Osteocyte (in vitro differentiated cells): ENCODE data around the gene KRT10. TPM values are rescaled to one million over a fixed set of nuclear protein-coding genes. Genes with fewer than 3 reads are reported as not detected.

Source experiments
- DNase-seq: peaks from one replicate; pipeline ENCODE4 v3.0.0; 2021; ENCODE audit warnings: mixed read lengths; ENCODE audit not compliant: unreplicated experiment; ENCODE audit errors: extremely low spot score
- H3K27ac Mint-ChIP-seq: one replicate; pipeline ENCODE4 v1.8.0; 2021; ENCODE audit warnings: mild to moderate bottlenecking, mixed read lengths; ENCODE audit not compliant: unreplicated experiment
- H3K27me3 Mint-ChIP-seq: one replicate; pipeline ENCODE4 v1.8.0; 2021; ENCODE audit warnings: mixed read lengths; ENCODE audit not compliant: unreplicated experiment
- H3K36me3 Mint-ChIP-seq: one replicate; pipeline ENCODE4 v1.8.0; 2021; ENCODE audit warnings: mixed read lengths; ENCODE audit not compliant: unreplicated experiment
- H3K4me1 Mint-ChIP-seq: one replicate; pipeline ENCODE4 v1.8.0; 2021; ENCODE audit warnings: mixed read lengths; ENCODE audit not compliant: unreplicated experiment
- H3K4me3 Mint-ChIP-seq: one replicate; pipeline ENCODE4 v1.8.0; 2021; ENCODE audit warnings: mild to moderate bottlenecking, moderate library complexity, mixed read lengths; ENCODE audit not compliant: unreplicated experiment
- H3K9me3 Mint-ChIP-seq: one replicate; pipeline ENCODE4 v1.8.0; 2021; ENCODE audit warnings: mixed read lengths; ENCODE audit not compliant: unreplicated experiment
- total RNA-seq: library from RNA; stranded (reverse); gene quantifications from 2 replicates; pipeline ENCODE4 v1.2.1, GENCODE V29; 2021
- TF ChIP-seq, protein P1 (sequence below): fragments of 200-600 bp; sonication (generic); IDR thresholded peaks from 2 replicates; pipeline ENCODE4 v1.5.0; 2021; ENCODE audit warnings: antibody characterized with exemption, mild to moderate bottlenecking, moderate library complexity

Gene KRT10
- total RNA-seq, 1 donor from 2014 or later: 46.5 TPM

DNA sequence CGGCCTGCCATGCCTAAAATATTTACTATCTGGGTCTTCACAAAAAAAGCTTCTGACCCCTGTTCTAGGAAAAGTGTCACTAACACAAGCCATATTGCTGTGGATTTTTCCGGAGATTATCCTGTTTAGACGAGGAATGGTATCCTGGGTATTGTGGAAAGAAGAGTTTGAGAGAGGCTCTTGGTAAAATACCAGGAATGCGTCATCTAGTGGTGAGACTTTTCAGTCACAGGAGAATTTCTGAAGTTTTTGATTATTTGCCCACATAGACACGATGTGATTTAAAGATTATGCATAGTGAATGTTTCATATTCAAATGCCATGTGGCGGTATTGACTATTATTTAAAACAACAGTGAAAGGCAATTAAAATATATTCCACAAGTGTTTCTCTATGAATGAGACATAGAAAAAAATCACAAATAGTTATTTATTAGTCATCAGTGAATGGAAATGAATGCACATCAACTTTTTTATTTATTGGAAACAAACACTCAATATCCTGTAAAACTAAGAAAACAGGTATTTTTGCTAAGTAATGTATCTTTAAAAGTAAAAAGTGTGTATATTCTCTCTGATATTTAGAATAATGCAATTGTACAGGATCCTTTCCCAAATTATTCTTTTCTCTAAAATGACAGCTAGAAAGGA is 30.5 kb downstream of the KRT10 start:
- H3K27ac Mint-ChIP-seq: no peak overlapping the region
- no peak overlapping the region for H3K4me3 Mint-ChIP-seq
- TF ChIP-seq, protein P1, sequence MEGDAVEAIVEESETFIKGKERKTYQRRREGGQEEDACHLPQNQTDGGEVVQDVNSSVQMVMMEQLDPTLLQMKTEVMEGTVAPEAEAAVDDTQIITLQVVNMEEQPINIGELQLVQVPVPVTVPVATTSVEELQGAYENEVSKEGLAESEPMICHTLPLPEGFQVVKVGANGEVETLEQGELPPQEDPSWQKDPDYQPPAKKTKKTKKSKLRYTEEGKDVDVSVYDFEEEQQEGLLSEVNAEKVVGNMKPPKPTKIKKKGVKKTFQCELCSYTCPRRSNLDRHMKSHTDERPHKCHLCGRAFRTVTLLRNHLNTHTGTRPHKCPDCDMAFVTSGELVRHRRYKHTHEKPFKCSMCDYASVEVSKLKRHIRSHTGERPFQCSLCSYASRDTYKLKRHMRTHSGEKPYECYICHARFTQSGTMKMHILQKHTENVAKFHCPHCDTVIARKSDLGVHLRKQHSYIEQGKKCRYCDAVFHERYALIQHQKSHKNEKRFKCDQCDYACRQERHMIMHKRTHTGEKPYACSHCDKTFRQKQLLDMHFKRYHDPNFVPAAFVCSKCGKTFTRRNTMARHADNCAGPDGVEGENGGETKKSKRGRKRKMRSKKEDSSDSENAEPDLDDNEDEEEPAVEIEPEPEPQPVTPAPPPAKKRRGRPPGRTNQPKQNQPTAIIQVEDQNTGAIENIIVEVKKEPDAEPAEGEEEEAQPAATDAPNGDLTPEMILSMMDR: peak; percentile 61
- H3K27me3 Mint-ChIP-seq: peaks cover 54% of the 10 kb centered on the region
- no peak for DNase-seq
- no peaks in the 10 kb centered on the region for H3K9me3 Mint-ChIP-seq
- H3K4me1 Mint-ChIP-seq: peaks cover 3% of the 10 kb centered on the region
- no peaks in the 10 kb centered on the region for H3K36me3 Mint-ChIP-seq

DNA sequence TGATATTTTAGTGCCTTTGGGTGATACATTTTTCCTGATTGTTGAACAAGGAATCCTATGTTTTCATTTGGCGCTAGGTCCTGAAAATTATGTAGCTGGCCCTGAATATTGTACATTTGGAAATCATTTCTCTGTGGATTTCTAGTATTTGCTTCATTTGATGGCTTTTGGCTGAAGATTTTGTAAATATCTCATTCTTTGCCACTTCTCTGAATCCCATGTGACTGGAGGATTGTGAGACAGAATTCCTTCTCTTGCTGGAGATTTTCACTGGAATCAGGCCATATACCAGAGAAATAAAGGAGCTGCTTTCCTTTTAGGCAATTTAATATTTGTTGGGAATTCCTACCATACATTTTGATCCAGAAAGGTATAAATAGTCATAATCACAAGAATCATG is 31.3 kb downstream of the KRT10 start:
- Mint-ChIP-seq H3K9me3 (no peaks in the 10 kb centered on the region), H3K27ac (no peak overlapping the region), H3K4me1 (peaks cover 3% of the 10 kb centered on the region), H3K36me3 (no peaks in the 10 kb centered on the region), H3K4me3 (no peak overlapping the region), H3K27me3 (peaks cover 47% of the 10 kb centered on the region)
- TF ChIP-seq, protein P1: no peak
- no peak for DNase-seq

DNA sequence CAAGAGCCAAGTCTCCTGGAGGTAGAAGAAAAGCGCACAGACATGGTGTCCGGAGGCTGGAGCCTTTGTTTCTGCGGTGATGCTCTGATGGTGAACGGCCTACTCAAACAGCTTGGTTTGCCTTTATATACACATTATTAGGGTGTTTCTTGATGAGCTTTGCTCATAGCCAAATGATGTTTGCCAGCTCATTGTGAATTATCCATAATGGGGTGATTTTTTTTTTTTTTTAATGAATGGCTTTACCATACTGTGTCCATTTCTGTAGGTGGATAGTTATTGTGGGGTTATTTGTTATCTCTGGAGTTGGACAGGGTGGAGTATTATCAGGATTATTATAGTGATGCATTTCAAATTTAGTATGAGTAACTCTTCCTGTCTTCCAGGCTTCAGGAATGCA is 40.0 kb downstream of the KRT10 start, which contains the start of gene KRT27:
Gene KRT27, minus strand, starts transcription at position 101 of the 400 bp plus-strand sequence. Its CDS starts 57 bp downstream, at position 44.
- TF ChIP-seq, protein P1: no peak
- H3K4me1 Mint-ChIP-seq: no peaks in the 10 kb centered on the region

DNA sequence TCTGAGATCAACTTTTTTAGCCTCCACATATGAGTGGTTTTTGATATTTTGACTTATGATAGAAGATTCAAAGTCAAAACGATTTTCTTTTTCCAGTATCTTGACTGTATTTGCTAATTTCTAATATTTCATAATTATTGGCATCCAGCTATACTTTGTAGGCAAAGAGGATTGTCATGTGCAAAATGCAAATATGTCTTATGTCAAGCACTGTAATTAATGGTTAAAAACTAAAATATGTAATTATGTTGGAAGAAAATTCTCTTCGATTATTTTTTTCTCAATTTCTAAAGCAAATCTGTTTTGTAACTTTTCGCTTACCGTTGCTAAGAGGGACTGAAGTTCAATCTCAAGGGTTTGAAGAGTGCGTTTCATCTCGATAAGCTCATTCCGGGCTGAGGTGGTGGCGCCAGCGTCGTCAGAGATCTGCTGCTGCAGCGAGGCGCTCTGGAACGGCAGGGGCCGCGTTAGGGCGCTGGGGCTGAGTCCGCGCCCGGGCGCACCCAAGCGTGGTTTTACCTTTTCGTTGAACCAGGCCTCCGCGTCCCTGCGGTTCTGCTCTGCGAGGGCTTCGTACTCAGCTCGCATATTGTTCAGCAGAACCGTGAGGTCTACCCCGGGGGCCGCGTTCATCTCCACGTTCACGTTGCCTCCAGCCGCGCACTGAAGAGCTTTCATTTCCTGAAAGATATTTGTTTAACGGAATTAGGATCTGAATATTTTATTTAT is 43.1 kb downstream of the KRT10 start:
- Mint-ChIP-seq H3K9me3 (no peaks in the 10 kb centered on the region), H3K4me3 (no peak overlapping the region), H3K36me3 (no peaks in the 10 kb centered on the region), H3K4me1 (no peaks in the 10 kb centered on the region), H3K27me3 (peaks cover 71% of the 10 kb centered on the region), H3K27ac (no peak overlapping the region)
- TF ChIP-seq, protein P1: no peak
- no peak for DNase-seq

More for the DNA sequence above, 40.0 kb downstream of the KRT10 start, which contains the start of gene KRT27:
- no peak for DNase-seq
- H3K27me3 Mint-ChIP-seq: peaks cover 57% of the 10 kb centered on the region
- no peak within 1 kb of the TSS for H3K4me3 Mint-ChIP-seq
- H3K9me3 Mint-ChIP-seq: no peaks in the 10 kb centered on the region
- no peaks in the 10 kb centered on the region for H3K36me3 Mint-ChIP-seq
- H3K27ac Mint-ChIP-seq: no peak within 1 kb of the TSS

DNA sequence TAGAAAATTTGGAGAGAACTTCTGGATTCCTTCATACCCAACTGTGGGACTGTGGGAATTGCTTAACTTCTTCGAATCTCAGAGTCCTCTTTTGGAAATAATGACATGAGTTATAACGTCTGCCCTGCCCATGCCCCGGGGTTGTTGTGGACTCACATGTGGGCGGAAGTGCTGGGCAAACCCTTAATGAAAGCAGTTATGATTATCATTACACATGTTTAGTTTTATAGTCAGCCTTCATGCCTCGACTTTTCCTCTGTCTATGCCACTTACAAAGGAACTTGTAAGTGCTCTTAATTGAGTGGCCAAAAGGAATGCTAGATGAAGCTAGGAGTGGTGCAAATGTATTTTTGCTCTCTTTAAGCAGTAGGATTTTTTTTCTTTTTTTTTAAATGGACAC is 44.0 kb downstream of the KRT10 start:
- peaks cover 72% of the 10 kb centered on the region for H3K27me3 Mint-ChIP-seq
- H3K4me1 Mint-ChIP-seq: no peaks in the 10 kb centered on the region

More for the DNA sequence above, 44.0 kb downstream of the KRT10 start:
- no peak overlapping the region for H3K4me3 Mint-ChIP-seq
- TF ChIP-seq, protein P1: no peak
- no peaks in the 10 kb centered on the region for H3K36me3 Mint-ChIP-seq
- DNase-seq: no peak
- no peaks in the 10 kb centered on the region for H3K9me3 Mint-ChIP-seq
- H3K27ac Mint-ChIP-seq: no peak overlapping the region
